Choroid plexus epithelial cell (primary cell): Measurements from ENCODE around the gene CCDC169.
A peak's percentile ranks its signal among the peaks of the same experiment; 100 is the strongest.

Experiments used
- DNase-seq: peaks from one replicate; pipeline ENCODE4 v3.0.0-alpha.2; 2010; ENCODE audit warnings: low read depth
- H3K4me3 ChIP-seq: 2 replicates; pipeline ENCODE4 v1.5.1; 2011; ENCODE audit warnings: low read depth, mild to moderate bottlenecking, control low read depth, low read length, moderate library complexity
- CTCF ChIP-seq: conservative IDR thresholded peaks from 2 replicates; pipeline ENCODE4 v1.5.1; 2011; ENCODE audit warnings: low read depth, mild to moderate bottlenecking, control low read depth, inconsistent platforms, low read length, moderate library complexity

CCDC169 gene

DNA sequence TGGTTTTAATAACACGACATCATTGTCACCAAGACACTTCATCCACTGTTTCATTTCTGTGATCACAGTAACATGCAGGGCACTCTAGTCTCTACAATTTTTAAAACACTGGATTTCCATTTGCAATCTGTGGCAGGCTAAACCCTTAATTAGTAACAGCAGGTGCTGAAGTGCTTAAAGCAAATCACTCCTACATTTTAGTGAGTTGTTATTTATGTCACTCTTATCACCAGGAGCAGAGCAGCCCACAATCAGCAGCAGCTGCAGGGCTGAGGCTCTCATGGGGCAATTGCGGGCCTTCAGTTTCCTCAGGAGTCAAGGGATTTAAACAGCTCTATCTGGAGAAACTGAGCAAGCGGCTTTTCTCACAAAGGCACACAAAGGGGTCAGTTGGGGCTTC, 84.8 kb downstream of the CCDC169 start:
- no peak overlapping the region for H3K4me3 ChIP-seq
- no peak for TF ChIP-seq CTCF
- DNase-seq, result no peak

DNA sequence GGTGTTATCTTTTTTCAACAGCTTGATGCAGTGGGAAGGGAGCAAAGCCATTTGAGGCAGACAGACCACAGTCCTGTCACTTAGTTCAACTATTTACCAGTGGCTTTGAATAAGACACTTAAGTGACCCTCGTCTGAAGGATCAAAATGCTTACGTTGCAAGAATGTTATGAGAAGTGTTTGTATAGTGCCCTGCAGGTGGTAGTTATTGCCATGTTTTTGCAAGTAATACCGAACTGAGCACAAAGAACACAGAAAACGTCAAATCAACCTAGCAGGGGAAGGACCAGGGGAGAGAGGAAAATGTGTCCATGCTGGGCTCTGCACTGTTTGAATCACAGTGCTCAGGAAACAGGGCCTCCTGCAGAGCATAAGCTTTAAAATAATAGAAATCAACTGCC, 86.0 kb downstream of the CCDC169 start:
- DNase-seq, result peak; percentile 77
- no peak for TF ChIP-seq CTCF
- no peak overlapping the region for H3K4me3 ChIP-seq

- no peak for DNase-seq
- H3K4me3 ChIP-seq, result no peak overlapping the region
- TF ChIP-seq CTCF, result no peak
These were observed 86.9 kb downstream of the CCDC169 start for GRCh38 chr13:36210738-36211137.

- no peak overlapping the region for H3K4me3 ChIP-seq
- TF ChIP-seq CTCF, result no peak
- no peak for DNase-seq
These were observed 89.9 kb downstream of the CCDC169 start for GRCh38 chr13:36207672-36208071.

GRCh38 chr13:36193151-36193855, 104.3 kb downstream of the CCDC169 start:
- peak; percentile 48 for DNase-seq
- no peak overlapping the region for H3K4me3 ChIP-seq
- TF ChIP-seq CTCF, result no peak

- no peak for DNase-seq
- no peak overlapping the region for H3K4me3 ChIP-seq
- TF ChIP-seq CTCF, result no peak
These were observed 105.4 kb downstream of the CCDC169 start for GRCh38 chr13:36192166-36192565.

DNA sequence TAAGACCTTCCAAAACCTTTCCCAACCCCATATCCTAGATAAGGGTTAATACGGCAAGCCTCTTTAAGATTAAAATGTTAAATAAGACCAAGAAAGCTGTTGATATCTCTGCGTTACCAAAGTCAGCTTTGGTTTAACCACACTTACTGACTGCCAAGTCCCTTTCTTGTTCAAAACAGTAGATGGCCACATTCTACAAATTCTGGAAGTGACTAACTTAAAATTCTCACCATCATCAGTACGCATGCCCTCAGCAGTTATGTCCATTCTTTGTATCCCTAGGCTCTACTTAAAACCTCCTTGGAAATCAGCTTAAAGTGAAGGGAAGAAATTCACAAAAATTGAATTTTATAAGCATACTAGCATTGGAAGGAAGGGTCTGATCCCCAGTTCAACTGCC, 106.8 kb downstream of the CCDC169 start:
- TF ChIP-seq CTCF, result no peak
- DNase-seq, result peak; percentile 14
- H3K4me3 ChIP-seq, result no peak overlapping the region
